ENCODE results near the gene ENTPD6. TPM values are rescaled to one million over a fixed set of nuclear protein-coding genes. Genes with fewer than 3 reads are reported as not detected.

Gene ENTPD6
- total RNA-seq, 3 donors from 2014 or later (not counting 1 experiment from before 2014, with no cell fraction given): 36.4 to 43.1 (median 41.4) TPM

DNA sequence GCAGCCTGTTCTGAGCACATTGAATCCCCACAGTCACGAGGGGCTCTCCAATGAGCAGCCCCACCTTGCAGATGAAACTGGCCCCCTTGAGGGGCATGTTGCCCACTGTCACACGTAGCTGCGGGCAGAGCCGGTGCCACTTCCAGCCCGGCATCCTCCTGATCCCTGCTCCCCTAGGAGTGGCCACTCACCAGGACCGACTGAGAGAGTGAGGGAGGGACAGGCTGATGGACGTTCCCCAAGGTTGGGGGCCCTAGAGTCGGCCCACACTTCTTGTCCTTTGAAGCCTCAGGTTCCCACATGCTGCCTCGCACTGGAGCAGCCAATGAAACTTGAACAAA, 10.5 kb downstream of the ENTPD6 start:
- no peaks in the 10 kb centered on the region for H3K4me1 ChIP-seq (ENCODE audit: control insufficient read depth, insufficient read depth, low read length)
- H3K4me1 Mint-ChIP-seq: peaks cover 9 to 14% of the 10 kb centered on the region in 2 donors
- no peak overlapping the region for H3K27ac Mint-ChIP-seq
- DNase-seq (no peak), ATAC-seq (no peak)
- H3K4me3 Mint-ChIP-seq: no peak overlapping the region
- TF ChIP-seq, protein P1, sequence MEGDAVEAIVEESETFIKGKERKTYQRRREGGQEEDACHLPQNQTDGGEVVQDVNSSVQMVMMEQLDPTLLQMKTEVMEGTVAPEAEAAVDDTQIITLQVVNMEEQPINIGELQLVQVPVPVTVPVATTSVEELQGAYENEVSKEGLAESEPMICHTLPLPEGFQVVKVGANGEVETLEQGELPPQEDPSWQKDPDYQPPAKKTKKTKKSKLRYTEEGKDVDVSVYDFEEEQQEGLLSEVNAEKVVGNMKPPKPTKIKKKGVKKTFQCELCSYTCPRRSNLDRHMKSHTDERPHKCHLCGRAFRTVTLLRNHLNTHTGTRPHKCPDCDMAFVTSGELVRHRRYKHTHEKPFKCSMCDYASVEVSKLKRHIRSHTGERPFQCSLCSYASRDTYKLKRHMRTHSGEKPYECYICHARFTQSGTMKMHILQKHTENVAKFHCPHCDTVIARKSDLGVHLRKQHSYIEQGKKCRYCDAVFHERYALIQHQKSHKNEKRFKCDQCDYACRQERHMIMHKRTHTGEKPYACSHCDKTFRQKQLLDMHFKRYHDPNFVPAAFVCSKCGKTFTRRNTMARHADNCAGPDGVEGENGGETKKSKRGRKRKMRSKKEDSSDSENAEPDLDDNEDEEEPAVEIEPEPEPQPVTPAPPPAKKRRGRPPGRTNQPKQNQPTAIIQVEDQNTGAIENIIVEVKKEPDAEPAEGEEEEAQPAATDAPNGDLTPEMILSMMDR (IDR thresholded peaks at IDR 0.05): no peak
- H3K9me3 ChIP-seq (ENCODE audit: control insufficient read depth, insufficient read depth, low read length): no peaks in the 10 kb centered on the region
- H3K36me3 ChIP-seq (ENCODE audit: control insufficient read depth, insufficient read depth, low read length): no peaks in the 10 kb centered on the region
- no peaks in the 10 kb centered on the region for H3K36me3 Mint-ChIP-seq
- 94% methylated on average over 9 of the region's 9 CpGs for WGBS (ENCODE audit: insufficient coverage)
- intact Hi-C loops (cut with micrococcal nuclease): no loop called here
- H3K27me3 Mint-ChIP-seq (ENCODE audit: low read depth in 2 of 2): no peaks in the 10 kb centered on the region
- no peaks in the 10 kb centered on the region for H3K27me3 ChIP-seq (ENCODE audit: control insufficient read depth, insufficient read depth, low read length)
- no peak overlapping the region for H3K27ac ChIP-seq (ENCODE audit: low read length)
- H3K9me3 Mint-ChIP-seq: no peaks in the 10 kb centered on the region
- no peak overlapping the region for H3K4me3 ChIP-seq (ENCODE audit: low read length)

DNA sequence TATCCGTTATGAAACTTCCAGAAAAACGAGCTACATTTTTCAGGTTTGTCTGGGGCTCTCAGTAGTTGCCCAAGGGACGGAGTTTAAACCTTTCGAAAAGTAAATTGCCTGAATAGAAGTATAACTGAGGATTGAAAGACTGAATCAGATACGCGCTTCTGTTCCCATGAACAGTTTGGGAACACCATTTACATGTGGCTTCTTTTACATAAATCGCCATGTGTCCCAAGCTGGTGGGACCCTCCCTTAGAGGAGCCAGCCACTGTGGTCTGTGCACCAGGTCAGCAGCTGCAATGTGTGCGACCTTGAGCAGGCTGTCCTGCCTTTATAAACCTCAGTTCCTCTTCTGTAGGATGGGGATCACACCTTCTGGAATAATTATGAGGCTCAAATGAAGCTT, 11.0 kb downstream of the ENTPD6 start:
- Histone ChIP-seq H3K4me3 (ENCODE audit: low read length) (no peak overlapping the region), H3K4me1 (ENCODE audit: control insufficient read depth, insufficient read depth, low read length) (no peaks in the 10 kb centered on the region), H3K27me3 (ENCODE audit: control insufficient read depth, insufficient read depth, low read length) (no peaks in the 10 kb centered on the region), H3K36me3 (ENCODE audit: control insufficient read depth, insufficient read depth, low read length) (no peaks in the 10 kb centered on the region), H3K9me3 (ENCODE audit: control insufficient read depth, insufficient read depth, low read length) (no peaks in the 10 kb centered on the region), H3K27ac (ENCODE audit: low read length) (no peak overlapping the region)
- 95% methylated on average over 8 of the region's 8 CpGs for WGBS (ENCODE audit: insufficient coverage)
- intact Hi-C loops (cut with micrococcal nuclease): no loop called here
- ATAC-seq (no peak), DNase-seq (no peak)
- TF ChIP-seq, protein P1 (IDR thresholded peaks at IDR 0.05): no peak
- Mint-ChIP-seq H3K36me3 (no peaks in the 10 kb centered on the region), H3K27ac (no peak overlapping the region), H3K4me3 (no peak overlapping the region), H3K27me3 (ENCODE audit: low read depth in 2 of 2) (no peaks in the 10 kb centered on the region), H3K4me1 (peaks cover 9 to 14% of the 10 kb centered on the region in 2 donors), H3K9me3 (no peaks in the 10 kb centered on the region)

DNA sequence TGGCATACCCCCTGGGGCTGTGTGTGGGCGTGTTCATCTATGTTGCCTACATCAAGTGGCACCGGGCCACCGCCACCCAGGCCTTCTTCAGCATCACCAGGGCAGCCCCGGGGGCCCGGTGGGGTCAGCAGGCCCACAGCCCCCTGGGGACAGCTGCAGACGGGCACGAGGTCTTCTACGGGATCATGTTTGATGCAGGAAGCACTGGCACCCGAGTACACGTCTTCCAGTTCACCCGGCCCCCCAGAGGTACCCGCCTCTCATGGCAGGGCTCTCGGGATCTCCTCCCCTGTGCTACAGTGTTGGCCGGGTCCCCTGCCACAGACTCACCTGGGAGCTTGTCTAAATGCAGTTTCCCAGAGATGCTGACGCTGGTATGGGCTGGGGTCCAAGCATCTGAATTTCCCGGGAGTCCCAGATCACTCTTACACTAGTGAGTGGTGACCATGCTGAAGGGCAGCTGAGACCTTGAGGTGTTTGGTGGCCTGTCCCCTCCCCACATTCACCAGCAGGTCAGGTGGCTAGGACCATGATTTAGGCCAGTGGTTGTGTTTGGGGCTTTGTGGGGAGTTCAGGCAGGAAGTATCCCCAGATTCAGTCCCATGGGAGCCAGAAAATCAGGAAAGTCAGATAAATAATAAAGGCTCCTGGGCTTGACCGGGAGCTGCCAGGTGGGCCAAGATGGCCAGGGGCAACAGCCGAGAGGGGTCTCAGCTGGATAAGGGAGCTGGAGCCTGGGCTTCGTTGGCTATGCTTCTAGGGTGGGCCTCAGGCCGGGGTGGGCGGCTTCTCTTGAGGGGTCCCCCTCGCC, 11.8 kb downstream of the ENTPD6 start:
- no peak overlapping the region for H3K4me3 ChIP-seq (ENCODE audit: low read length)
- no peaks in the 10 kb centered on the region for H3K4me1 ChIP-seq (ENCODE audit: control insufficient read depth, insufficient read depth, low read length)
- intact Hi-C loops (cut with micrococcal nuclease): no loop called here
- H3K36me3 ChIP-seq (ENCODE audit: control insufficient read depth, insufficient read depth, low read length): peaks cover 6% of the 10 kb centered on the region
- no peaks in the 10 kb centered on the region for H3K9me3 ChIP-seq (ENCODE audit: control insufficient read depth, insufficient read depth, low read length)
- DNase-seq (no peak), ATAC-seq (no peak)
- H3K27ac Mint-ChIP-seq: no peak overlapping the region
- H3K4me3 Mint-ChIP-seq: no peak overlapping the region
- H3K27ac ChIP-seq (ENCODE audit: low read length): no peak overlapping the region
- no peaks in the 10 kb centered on the region for H3K9me3 Mint-ChIP-seq
- H3K36me3 Mint-ChIP-seq: no peaks in the 10 kb centered on the region
- TF ChIP-seq, protein P1 (IDR thresholded peaks at IDR 0.05): no peak
- peaks cover 9 to 14% of the 10 kb centered on the region in 2 donors for H3K4me1 Mint-ChIP-seq
- 96% methylated on average over 22 of the region's 22 CpGs for WGBS (ENCODE audit: insufficient coverage)
- H3K27me3 ChIP-seq (ENCODE audit: control insufficient read depth, insufficient read depth, low read length): no peaks in the 10 kb centered on the region
- H3K27me3 Mint-ChIP-seq (ENCODE audit: low read depth in 2 of 2): no peaks in the 10 kb centered on the region
